HG03520 (cell line): Measurements from ENCODE around the gene FAM114A1.
"Not testable (repeated sequence)": the region's sequence is repeated elsewhere in the genome, so short reads cannot be mapped to it uniquely, and the experiment has no call there.

ENCODE experiments used
- ATAC-seq: cut with Tn5 transposase; IDR thresholded peaks from one replicate; pipeline ENCODE4 v1.9.1; 2021; ENCODE audit warnings: mild to moderate bottlenecking, moderate library complexity; ENCODE audit not compliant: unreplicated experiment

Gene FAM114A1

GRCh38 chr4:38898245-38898644, 30.6 kb downstream of the FAM114A1 start:
- no peak for ATAC-seq

- no peak for ATAC-seq
Observed at GRCh38 chr4:38902221-38902620, 34.6 kb downstream of the FAM114A1 start.

GRCh38 chr4:38902695-38903094, 35.1 kb downstream of the FAM114A1 start:
- no peak for ATAC-seq

GRCh38 chr4:38904090-38904666, 36.6 kb downstream of the FAM114A1 start:
- no peak for ATAC-seq

DNA sequence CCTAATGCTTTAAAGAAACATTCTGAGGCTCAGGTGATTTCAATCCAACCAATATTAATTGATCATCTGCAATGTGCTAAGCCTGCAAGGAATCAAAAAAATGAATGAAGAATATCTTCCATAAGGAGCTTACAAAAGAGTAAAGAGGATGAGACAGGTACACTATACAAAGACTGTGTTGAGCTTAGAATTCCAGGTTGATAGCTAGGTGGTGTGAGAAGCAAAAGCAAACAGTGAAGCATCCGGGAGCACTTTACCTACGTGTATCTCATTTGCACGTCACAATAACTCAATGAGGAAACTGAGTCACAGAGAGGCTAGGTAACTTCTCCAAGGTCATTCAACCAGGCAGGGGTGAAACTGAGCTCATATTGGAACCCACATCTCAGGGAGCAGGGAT, 37.1 kb downstream of the FAM114A1 start:
- ATAC-seq = no peak

GRCh38 chr4:38905652-38906385, 38.2 kb downstream of the FAM114A1 start:
- ATAC-seq = no peak

DNA sequence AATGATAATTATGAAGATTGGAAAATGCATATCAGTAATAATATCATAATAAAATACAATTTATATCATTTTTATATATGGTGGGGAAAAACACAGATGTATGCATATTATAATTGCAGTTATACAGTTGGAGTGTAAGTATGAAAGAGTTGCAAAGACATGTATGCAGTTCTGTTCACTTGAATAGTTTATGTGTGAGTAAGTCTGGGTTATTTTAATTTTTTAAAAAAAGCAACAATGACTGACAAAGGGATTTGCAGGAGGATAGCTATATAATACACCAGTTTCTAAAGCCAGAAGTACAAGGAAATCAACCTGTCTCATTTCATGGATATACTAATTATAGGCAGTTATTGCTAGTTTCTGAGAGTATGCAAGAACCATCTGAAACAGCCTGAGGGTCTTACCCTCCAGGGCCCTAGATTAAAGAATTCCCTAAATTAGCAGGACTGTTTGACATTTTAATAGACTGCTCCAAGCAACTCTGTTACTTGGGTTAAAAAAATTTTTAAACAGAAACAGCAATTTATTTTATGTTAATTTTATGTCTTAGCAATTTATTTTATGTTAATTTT, 40.2 kb downstream of the FAM114A1 start:
- no peak for ATAC-seq

GRCh38 chr4:38909015-38909414, 41.4 kb downstream of the FAM114A1 start:
- ATAC-seq = no peak

DNA sequence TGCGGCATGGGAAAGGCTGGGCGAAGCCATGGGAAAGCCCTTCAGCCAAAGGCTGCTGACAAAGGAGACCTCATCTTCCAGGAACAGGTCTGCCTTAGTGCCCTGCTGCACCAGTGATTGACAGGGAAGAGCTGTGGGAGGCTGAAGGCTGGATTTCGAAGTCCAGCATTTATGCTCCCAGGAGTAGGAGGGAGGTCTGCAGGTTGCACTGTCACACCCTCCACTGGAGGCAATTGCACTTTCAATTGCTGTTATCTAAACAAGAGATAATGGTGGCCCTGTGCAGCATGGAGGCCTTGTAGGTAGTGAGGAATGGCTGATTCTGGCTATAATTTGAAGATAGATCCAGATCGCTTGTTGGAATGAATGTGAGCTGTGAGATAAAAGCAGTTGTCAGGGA, 43.7 kb downstream of the FAM114A1 start:
- no peak for ATAC-seq

DNA sequence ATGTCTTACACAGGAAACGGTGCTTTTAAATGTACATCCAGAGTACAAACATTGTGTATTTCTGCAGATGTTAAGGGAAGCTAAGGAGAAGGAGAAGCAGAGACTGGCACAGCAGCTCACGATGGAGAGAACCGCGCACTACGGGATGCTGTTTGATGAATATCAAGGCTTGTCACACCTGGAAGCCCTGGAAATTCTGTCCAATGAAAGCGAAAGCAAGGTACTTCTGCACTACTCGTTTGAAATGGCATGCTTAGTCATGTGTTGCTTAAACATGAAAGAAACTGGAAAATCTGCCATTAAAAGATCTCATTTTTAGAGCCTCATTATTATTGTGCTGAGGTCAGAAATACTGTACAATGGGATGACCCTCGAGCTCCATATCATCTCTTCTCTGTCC, 47.2 kb downstream of the FAM114A1 start:
- no peak for ATAC-seq

GRCh38 chr4:38916267-38916666, 48.7 kb downstream of the FAM114A1 start:
- not testable (repeated sequence) for ATAC-seq

GRCh38 chr4:38917481-38918025, 49.9 kb downstream of the FAM114A1 start:
- ATAC-seq = no peak

DNA sequence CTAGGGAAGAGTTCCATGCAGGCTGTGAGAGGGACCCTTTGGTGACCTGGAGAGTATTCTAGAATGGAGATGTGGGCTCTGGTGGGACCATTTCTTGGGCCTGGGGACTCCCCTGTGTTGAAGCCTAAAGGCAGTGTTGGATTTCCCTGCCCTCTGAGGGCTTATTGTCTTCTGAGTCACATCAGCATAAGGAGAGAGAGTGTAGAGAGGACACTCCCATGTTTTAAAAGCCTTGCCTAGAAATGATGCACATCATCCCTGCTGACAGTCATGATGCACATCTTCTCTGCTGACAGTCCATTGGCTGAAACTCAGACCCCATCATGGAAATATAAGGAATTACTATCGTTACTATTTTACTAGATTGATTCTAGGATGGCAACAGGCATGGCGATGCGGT, 51.9 kb downstream of the FAM114A1 start:
- no peak for ATAC-seq

DNA sequence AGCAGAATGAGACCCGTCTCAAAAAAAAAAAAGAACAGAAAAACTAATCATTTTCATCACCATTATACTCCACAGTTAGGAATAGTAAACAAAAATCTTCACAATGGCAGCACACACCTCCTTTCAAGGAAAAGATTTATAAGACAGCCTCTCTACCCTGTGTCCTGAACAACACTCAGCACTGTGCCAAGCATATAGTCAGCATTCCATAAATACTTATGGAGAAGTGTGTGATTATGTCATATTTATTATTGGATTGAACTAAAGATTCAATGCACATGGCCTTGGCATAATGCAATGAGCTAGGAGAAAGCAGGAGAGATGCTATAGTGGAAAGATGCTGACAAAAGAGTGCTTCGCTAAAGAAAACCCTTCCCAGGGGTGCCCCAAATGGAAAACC, 52.6 kb downstream of the FAM114A1 start:
- ATAC-seq = no peak

GRCh38 chr4:38920677-38921076, 53.1 kb downstream of the FAM114A1 start:
- no peak for ATAC-seq

GRCh38 chr4:38921151-38921550, 53.5 kb downstream of the FAM114A1 start:
- no peak for ATAC-seq

- ATAC-seq = no peak
Observed at GRCh38 chr4:38923746-38924145, 56.1 kb downstream of the FAM114A1 start.

DNA sequence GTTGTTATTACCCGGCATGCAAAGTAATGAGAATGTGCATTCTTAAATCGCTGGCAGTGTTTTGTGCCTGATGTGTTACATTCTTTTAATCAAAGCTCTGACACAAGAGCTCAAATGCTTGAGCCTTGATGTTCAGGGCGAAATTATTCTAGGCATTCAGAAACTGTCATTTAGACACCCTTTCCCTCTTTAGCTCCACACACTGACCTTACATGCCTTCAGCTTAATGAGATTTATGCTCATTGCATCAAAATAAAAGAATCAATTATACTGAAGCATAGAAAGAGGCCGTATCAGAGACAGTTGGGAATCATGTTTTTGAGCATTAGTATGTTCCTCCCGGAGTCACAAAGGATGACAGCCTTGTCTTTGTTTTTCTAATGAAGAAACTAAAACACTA, 56.7 kb downstream of the FAM114A1 start:
- no peak for ATAC-seq

- ATAC-seq = no peak
Observed at GRCh38 chr4:38925492-38926413, 58.1 kb downstream of the FAM114A1 start.

DNA sequence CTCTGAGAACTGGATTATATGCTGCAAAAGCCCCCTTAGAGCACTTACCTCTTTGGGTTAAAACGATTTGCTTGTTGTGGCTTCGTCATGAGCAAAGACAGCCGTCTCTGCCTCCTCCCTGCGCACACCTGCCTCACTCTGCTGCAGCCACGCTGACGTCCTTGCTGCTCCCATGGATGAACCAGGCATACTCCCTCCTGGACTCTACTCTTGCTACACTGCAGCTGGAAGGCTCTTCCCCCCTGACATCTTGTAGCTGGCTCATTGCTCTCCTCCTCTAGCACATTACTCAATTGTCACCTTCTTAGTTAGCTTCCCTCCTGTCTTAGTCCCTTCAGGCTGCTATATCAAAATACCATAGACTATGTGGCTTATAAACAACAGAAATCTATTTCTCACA, 59.3 kb downstream of the FAM114A1 start:
- no peak for ATAC-seq

- no peak for ATAC-seq
Observed at GRCh38 chr4:38928568-38928967, 61.0 kb downstream of the FAM114A1 start.
